GM19468 (cell line): Measurements from ENCODE around the gene TRPV5.

Source experiments
- ATAC-seq: cut with Tn5 transposase; IDR thresholded peaks from one replicate; pipeline ENCODE4 v1.9.1; 2021; ENCODE audit warnings: mild to moderate bottlenecking, moderate library complexity, moderate number of reproducible peaks; ENCODE audit not compliant: unreplicated experiment; ENCODE audit errors: extremely low read depth

The TRPV5 gene

GRCh38 chr7:142860968-142861367 lies 72.6 kb downstream of the TRPV5 start:
- ATAC-seq, result no peak

DNA sequence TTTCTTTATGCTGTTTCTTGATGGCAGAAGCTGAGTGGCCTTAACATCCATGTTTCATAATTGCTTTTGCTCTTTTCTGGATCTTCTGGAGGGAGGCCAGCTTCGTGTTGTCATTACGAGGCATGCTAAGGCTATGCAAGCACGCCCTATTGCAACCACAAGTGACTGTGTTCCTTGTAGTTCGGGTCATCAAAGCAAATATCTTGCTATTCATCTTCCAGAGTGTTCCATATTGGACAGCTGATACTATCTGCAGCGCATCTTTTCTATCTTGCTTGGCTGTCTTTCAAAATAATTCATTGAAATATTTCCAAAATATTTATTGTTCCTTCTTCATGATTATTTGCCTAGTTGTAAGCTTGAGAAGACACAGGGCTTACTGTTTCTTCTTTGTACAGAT lies 73.7 kb downstream of the TRPV5 start:
- no peak for ATAC-seq

DNA sequence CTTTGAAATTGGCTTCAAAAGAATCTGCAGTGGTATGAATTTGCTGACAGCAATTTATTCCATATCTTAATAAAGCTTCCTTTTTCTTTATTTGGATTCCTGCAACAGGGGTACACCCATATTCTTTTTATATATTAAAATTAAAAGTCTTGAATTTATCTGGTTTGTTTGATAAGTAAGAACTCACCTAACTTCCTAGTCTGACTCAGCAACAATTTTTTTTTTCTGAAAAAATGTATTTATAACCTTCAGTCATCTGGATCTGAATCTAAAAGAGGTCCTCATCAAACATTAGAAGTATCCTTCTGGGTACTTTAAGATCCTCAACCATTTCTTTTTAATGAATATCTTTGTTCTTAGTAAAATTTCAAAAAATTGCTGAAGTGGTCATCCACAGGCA lies 74.1 kb downstream of the TRPV5 start:
- no peak for ATAC-seq
